CD14-positive monocyte (primary cell): ENCODE data around the gene CLTRN. TPM values are rescaled to one million over a fixed set of nuclear protein-coding genes. Genes with fewer than 3 reads are reported as not detected.
A peak's percentile ranks its signal among the peaks of the same experiment; 100 is the strongest.

ENCODE experiments used
- DNase-seq, 3 donors: peaks; one replicate each; pipeline ENCODE4 v3.0.0-alpha.2; 2011 to 2022
- H2AFZ ChIP-seq: 2 replicates; pipeline ENCODE4 v1.6.0; 2012; ENCODE audit warnings: mild to moderate bottlenecking, low read depth, low read length, inconsistent platforms; ENCODE audit not compliant: insufficient read depth, poor library complexity, severe bottlenecking
- H3K27ac ChIP-seq, 2 donors: 1 replicate in 1 of 2; 2 replicates in 1 of 2; pipeline ENCODE4 v1.5.1; 2012 to 2013; ENCODE audit warnings: low read length in 2 of 2, control low read depth in 1 of 2, inconsistent platforms in 1 of 2, low read depth in 1 of 2, mild to moderate bottlenecking in 1 of 2
- H3K27me3 ChIP-seq, 2 donors: one replicate each; pipeline versions ENCODE4 v1.6.0 to v1.6.1; 2011 to 2013; ENCODE audit warnings: low read length in 2 of 2; ENCODE audit not compliant: control insufficient read depth in 2 of 2, insufficient read depth in 2 of 2
- H3K36me3 ChIP-seq, 2 donors: replicated peaks in 1 of 2; 1 replicate in 1 of 2; 2 replicates in 1 of 2; pipeline versions ENCODE4 v1.5.1 to v1.6.1; 2012 to 2013; ENCODE audit warnings: low read length in 2 of 2, control low read depth in 1 of 2, inconsistent platforms in 1 of 2, mild to moderate bottlenecking in 1 of 2; ENCODE audit not compliant: insufficient read depth in 2 of 2, control insufficient read depth in 1 of 2
- H3K4me1 ChIP-seq, 2 donors: 1 replicate in 1 of 2; 2 replicates in 1 of 2; pipeline versions ENCODE4 v1.5.1 to v1.6.1; 2012 to 2013; ENCODE audit warnings: low read length in 2 of 2, control low read depth in 1 of 2, inconsistent platforms in 1 of 2, mild to moderate bottlenecking in 1 of 2, moderate library complexity in 1 of 2; ENCODE audit not compliant: insufficient read depth in 2 of 2, control insufficient read depth in 1 of 2
- H3K4me2 ChIP-seq: replicated peaks from 2 replicates; pipeline ENCODE3; 2012; ENCODE audit warnings: low read length, moderate library complexity, mild to moderate bottlenecking; ENCODE audit not compliant: poor library complexity, severe bottlenecking; ENCODE audit errors: extremely low read depth
- H3K4me3 ChIP-seq, 3 experiments: fragments of 200-600 bp in 1 of 3; sonication (generic) in 1 of 3; replicated peaks in 1 of 3; 1 replicate in 2 of 3; 2 replicates in 1 of 3; pipeline ENCODE4 v1.5.1; 2011 to 2013; ENCODE audit warnings: low read length in 3 of 3, mild to moderate bottlenecking in 3 of 3, control low read depth in 2 of 3, low read depth in 2 of 3, inconsistent platforms in 1 of 3, moderate library complexity in 1 of 3
- H3K79me2 ChIP-seq: 2 replicates; pipeline ENCODE4 v1.6.0; 2012; ENCODE audit warnings: mild to moderate bottlenecking, control low read depth, inconsistent platforms, low read length, moderate library complexity; ENCODE audit not compliant: insufficient read depth
- H3K9ac ChIP-seq: 2 replicates; pipeline ENCODE4 v1.6.0; 2017; ENCODE audit warnings: low read length, mild to moderate bottlenecking; ENCODE audit not compliant: insufficient read depth, poor library complexity, severe bottlenecking
- H3K9me3 ChIP-seq, 2 donors: replicated peaks in 1 of 2; 1 replicate in 1 of 2; 2 replicates in 1 of 2; pipeline versions ENCODE4 v1.5.1 to v1.6.1; 2012 to 2013; ENCODE audit warnings: low read length in 2 of 2, control low read depth in 1 of 2; ENCODE audit not compliant: control insufficient read depth in 1 of 2, insufficient read depth in 1 of 2
- H4K20me1 ChIP-seq: 2 replicates; pipeline ENCODE4 v1.6.0; 2012; ENCODE audit warnings: mild to moderate bottlenecking, low read length, control low read depth, moderate library complexity; ENCODE audit not compliant: insufficient read depth
- H3K27ac Mint-ChIP-seq, 7 donors: one replicate each; pipeline ENCODE4 v1.8.0; 2020; ENCODE audit warnings: mild to moderate bottlenecking in 7 of 7, mixed read lengths in 7 of 7, moderate library complexity in 6 of 7, inconsistent platforms in 2 of 7
- H3K27me3 Mint-ChIP-seq, 3 donors: one replicate each; pipeline ENCODE4 v1.8.0; 2021 to 2022; ENCODE audit warnings: low read depth in 3 of 3, mild to moderate bottlenecking in 3 of 3, mixed read lengths in 3 of 3, moderate library complexity in 3 of 3, inconsistent platforms in 1 of 3
- H3K36me3 Mint-ChIP-seq, 2 donors: one replicate each; pipeline ENCODE4 v1.8.0; 2020; ENCODE audit warnings: mixed read lengths in 2 of 2, inconsistent platforms in 1 of 2, mild to moderate bottlenecking in 1 of 2
- H3K4me1 Mint-ChIP-seq: one replicate; pipeline ENCODE4 v1.8.0; 2020; ENCODE audit warnings: mild to moderate bottlenecking, mixed read lengths
- H3K4me3 Mint-ChIP-seq, 2 donors: one replicate each; pipeline ENCODE4 v1.8.0; 2020; ENCODE audit warnings: mild to moderate bottlenecking in 2 of 2, mixed read lengths in 2 of 2, moderate library complexity in 1 of 2
- H3K9me3 Mint-ChIP-seq, 7 donors: one replicate each; pipeline ENCODE4 v1.8.0; 2020 to 2022; ENCODE audit warnings: mixed read lengths in 7 of 7, mild to moderate bottlenecking in 6 of 7, moderate library complexity in 6 of 7, inconsistent platforms in 2 of 7
- WGBS: methylation state at CpG from one replicate; pipeline ENCODE4 v1.1.5; 2013; ENCODE audit warnings: missing lambda C conversion rate; ENCODE audit not compliant: insufficient coverage; 5-methylcytosine and 5-hydroxymethylcytosine counted together
- intact Hi-C, 2 donors: fragments of 100-400 bp; cut with micrococcal nuclease; formaldehyde crosslinking; loops; one replicate each; pipeline versions ENCODE4 v1.15.0 to v1.15.1; 2023
- polyA plus RNA-seq, 3 donors: library from polyadenylated mRNA; depleted of rRNA in 1 of 3; unstranded in 2 of 3; stranded (reverse) in 1 of 3; fragments of 300-500 nt in 2 of 3; fragments of >200 nt in 1 of 3; fragmentation: Illumina TruSeq in 2 of 3; gene quantifications; 1 replicate in 2 of 3; 2 replicates in 1 of 3; pipeline ENCODE4 v1.2.3, GENCODE V29; 2012 to 2021
- TF ChIP-seq, protein P1 (sequence below): fragments of 200-600 bp; IDR thresholded peaks from one replicate; pipeline ENCODE4 v1.8.0; 2022; ENCODE audit warnings: antibody characterized with exemption, mild to moderate bottlenecking

The CLTRN gene
- polyA plus RNA-seq, 3 donors: not detected

DNA sequence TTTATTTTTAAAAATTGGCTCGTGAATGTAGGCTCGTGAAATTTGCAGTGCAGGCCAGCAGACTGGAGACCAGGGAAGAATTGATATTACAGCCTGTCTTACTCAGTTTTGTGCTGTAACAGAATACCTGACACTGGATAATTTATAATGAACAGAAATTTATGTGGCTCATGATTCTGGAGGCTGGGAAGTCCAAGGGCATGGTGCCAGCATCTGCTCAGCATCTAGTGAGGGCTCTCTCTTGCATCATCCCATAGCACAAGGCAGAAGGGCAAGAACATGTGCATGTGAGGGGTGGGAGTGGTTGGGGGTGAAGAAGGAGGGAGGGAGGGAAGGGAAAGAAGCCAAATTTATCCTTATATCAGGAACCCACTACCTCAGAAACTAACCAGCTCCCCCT is 13.7 kb upstream of the CLTRN start:
- TF ChIP-seq, protein P1, sequence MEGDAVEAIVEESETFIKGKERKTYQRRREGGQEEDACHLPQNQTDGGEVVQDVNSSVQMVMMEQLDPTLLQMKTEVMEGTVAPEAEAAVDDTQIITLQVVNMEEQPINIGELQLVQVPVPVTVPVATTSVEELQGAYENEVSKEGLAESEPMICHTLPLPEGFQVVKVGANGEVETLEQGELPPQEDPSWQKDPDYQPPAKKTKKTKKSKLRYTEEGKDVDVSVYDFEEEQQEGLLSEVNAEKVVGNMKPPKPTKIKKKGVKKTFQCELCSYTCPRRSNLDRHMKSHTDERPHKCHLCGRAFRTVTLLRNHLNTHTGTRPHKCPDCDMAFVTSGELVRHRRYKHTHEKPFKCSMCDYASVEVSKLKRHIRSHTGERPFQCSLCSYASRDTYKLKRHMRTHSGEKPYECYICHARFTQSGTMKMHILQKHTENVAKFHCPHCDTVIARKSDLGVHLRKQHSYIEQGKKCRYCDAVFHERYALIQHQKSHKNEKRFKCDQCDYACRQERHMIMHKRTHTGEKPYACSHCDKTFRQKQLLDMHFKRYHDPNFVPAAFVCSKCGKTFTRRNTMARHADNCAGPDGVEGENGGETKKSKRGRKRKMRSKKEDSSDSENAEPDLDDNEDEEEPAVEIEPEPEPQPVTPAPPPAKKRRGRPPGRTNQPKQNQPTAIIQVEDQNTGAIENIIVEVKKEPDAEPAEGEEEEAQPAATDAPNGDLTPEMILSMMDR: no peak
- Mint-ChIP-seq H3K27me3 (peaks cover 0 to 2% (median 0%) of the 10 kb centered on the region in 3 donors), H3K27ac (peak overlapping the region in 2 of 7 donors; percentile 4 to 32), H3K36me3 (peaks cover 11 to 50% of the 10 kb centered on the region in 2 donors), H3K4me1 (peaks cover 46% of the 10 kb centered on the region), H3K4me3 (no peak overlapping the region), H3K9me3 (peaks cover 0 to 11% (median 2%) of the 10 kb centered on the region in 7 donors)
- H3K9ac ChIP-seq: no peak overlapping the region
- peaks cover 77% of the 10 kb centered on the region for H4K20me1 ChIP-seq
- DNase-seq: no peak
- H3K4me1 ChIP-seq: peaks cover 68 to 79% of the 10 kb centered on the region in 2 donors
- peaks cover 4 to 37% of the 10 kb centered on the region in 2 donors for H3K36me3 ChIP-seq
- 100% methylated on average over 1 of the region's 2 CpGs for WGBS
- intact Hi-C loops: loop anchor here (5.0 to 10.0 kb wide), 4 partner anchors 59 to 1036 kb away; partner anchors contain the start of genes PIGA (in 2 of the 2), AP1S2 (in 1 of the 2), CA5B (in 1 of the 2) and CTPS2 (in 1 of the 2)
- H2AFZ ChIP-seq: no peak overlapping the region
- H3K27me3 ChIP-seq: peaks cover 0 to 6% of the 10 kb centered on the region in 2 donors
- H3K4me3 ChIP-seq: peak overlapping the region in 1 of 3 experiments; percentile 91
- peaks cover 7% of the 10 kb centered on the region in 2 donors for H3K9me3 ChIP-seq
- peaks cover 79% of the 10 kb centered on the region for H3K79me2 ChIP-seq
- H3K27ac ChIP-seq: peak overlapping the region in 1 of 2 donors; percentile 98
- peak overlapping the region; percentile 89 for H3K4me2 ChIP-seq

DNA sequence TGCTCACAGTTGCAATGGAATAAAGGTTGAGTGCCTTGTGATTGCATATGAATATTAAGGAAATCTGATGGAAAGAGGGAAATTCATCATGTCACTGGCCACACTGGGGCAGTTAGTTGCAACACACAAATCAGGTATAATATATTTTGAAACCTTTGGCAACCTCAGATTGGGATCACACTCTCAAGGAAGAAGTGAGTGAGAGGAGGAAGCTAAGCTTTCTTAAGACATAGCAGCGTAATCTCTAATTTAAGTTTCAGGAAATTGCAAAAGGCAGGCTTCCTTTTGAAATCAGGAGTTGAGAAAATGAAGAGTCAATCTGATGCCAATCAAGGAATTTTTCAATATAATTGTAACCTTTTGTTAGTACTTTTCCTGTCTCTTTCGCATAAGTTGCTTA is 12.3 kb upstream of the CLTRN start:
- H3K27ac ChIP-seq: peak overlapping the region; percentile 98
- peak overlapping the region; percentile 89 for H3K4me2 ChIP-seq
- peaks cover 67 to 78% of the 10 kb centered on the region in 2 donors for H3K4me1 ChIP-seq
- Mint-ChIP-seq H3K36me3 (peaks cover 6 to 36% of the 10 kb centered on the region in 2 donors), H3K4me3 (peak overlapping the region in 1 of 2 donors; percentile 11), H3K27me3 (peaks cover 0 to 7% (median 0%) of the 10 kb centered on the region in 3 donors), H3K4me1 (peaks cover 46% of the 10 kb centered on the region), H3K27ac (no peak overlapping the region), H3K9me3 (peaks cover 0 to 11% (median 2%) of the 10 kb centered on the region in 7 donors)
- intact Hi-C loops: loop anchor here (5.0 to 10.0 kb wide), 4 partner anchors 60 to 1038 kb away; partner anchors contain the start of genes PIGA (in 2 of the 2), AP1S2 (in 1 of the 2), CA5B (in 1 of the 2) and CTPS2 (in 1 of the 2)
- TF ChIP-seq, protein P1: no peak
- peak; percentile 30 to 73 (median 65) for DNase-seq
- no peak overlapping the region for H2AFZ ChIP-seq
- no CpG with 5 or more reads among the region's 2 CpGs for WGBS
- no peak overlapping the region for H3K9ac ChIP-seq
- peaks cover 65% of the 10 kb centered on the region for H3K79me2 ChIP-seq
- peak overlapping the region; percentile 50 to 91 (median 87) for H3K4me3 ChIP-seq
- H3K36me3 ChIP-seq: peaks cover 4 to 22% of the 10 kb centered on the region in 2 donors
- peaks cover 69% of the 10 kb centered on the region for H4K20me1 ChIP-seq
- H3K27me3 ChIP-seq: peaks cover 0 to 5% of the 10 kb centered on the region in 2 donors
- peaks cover 7% of the 10 kb centered on the region in 2 donors for H3K9me3 ChIP-seq
